H1 (cell line): Measurements from ENCODE around the gene MAGEB6B. TPM values are rescaled to one million over a fixed set of nuclear protein-coding genes. Genes with fewer than 3 reads are reported as not detected.

Experiments
- CTCF ChIA-PET: fragments of 300-600 bp; sonication (Branson Sonifier 250); formaldehyde crosslinking; loops from one replicate; lab custom pipeline; 2021; ENCODE audit not compliant: partially characterized antibody; lab: Charles Lee
- POLR2A ChIA-PET: fragments of 300-600 bp; sonication (Branson Sonifier 250); formaldehyde crosslinking; loops from one replicate; lab custom pipeline; 2021; ENCODE audit warnings: inconsistent platforms; ENCODE audit not compliant: partially characterized antibody; lab: Charles Lee
- DNase-seq, 2 experiments: peaks; one replicate each; pipeline versions ENCODE4 v3.0.0 to v3.0.0-alpha.2; 2010 to 2022; ENCODE audit warnings: low spot score in 2 of 2, low read depth in 1 of 2, mixed read lengths in 1 of 2
- FAIRE-seq: peaks from 2 replicates; lab custom pipeline; 2011; peaks lifted over from hg19 to GRCh38; lab: Jason Lieb, UNC
- H2AFZ ChIP-seq: 2 replicates; pipeline ENCODE4 v1.8.1; 2012; ENCODE audit warnings: low read length, inconsistent platforms
- H2AK5ac ChIP-seq: 2 replicates; pipeline ENCODE4 v1.6.1; 2013; ENCODE audit warnings: low read depth, low read length
- H2BK120ac ChIP-seq: replicated peaks from 2 replicates; pipeline ENCODE3; 2013; ENCODE audit warnings: low read depth, low read length, inconsistent platforms
- H2BK12ac ChIP-seq: 2 replicates; pipeline ENCODE4 v1.6.1; 2013; ENCODE audit warnings: low read depth, low read length
- H2BK15ac ChIP-seq: 2 replicates; pipeline ENCODE4 v1.6.1; 2013; ENCODE audit warnings: low read length
- H2BK20ac ChIP-seq: 2 replicates; pipeline ENCODE4 v1.6.1; 2013; ENCODE audit warnings: low read length
- H2BK5ac ChIP-seq: 2 replicates; pipeline ENCODE4 v1.6.1; 2013; ENCODE audit warnings: low read depth, low read length
- H3K14ac ChIP-seq: 2 replicates; pipeline ENCODE4 v1.6.1; 2013; ENCODE audit warnings: inconsistent platforms; ENCODE audit not compliant: insufficient read length
- H3K18ac ChIP-seq: 2 replicates; pipeline ENCODE4 v1.6.1; 2013; ENCODE audit warnings: low read length; ENCODE audit errors: extremely low read depth
- H3K23ac ChIP-seq: 2 replicates; pipeline ENCODE4 v1.6.1; 2013; ENCODE audit warnings: inconsistent platforms; ENCODE audit not compliant: insufficient read length
- H3K23me2 ChIP-seq: 2 replicates; pipeline ENCODE4 v1.6.1; 2013; ENCODE audit warnings: low read depth, low read length
- H3K27ac ChIP-seq: 2 replicates; pipeline ENCODE4 v1.6.1; 2011; ENCODE audit warnings: low read depth, low read length, inconsistent platforms
- H3K27me3 ChIP-seq, 4 experiments: replicated peaks in 1 of 4; 1 replicate in 1 of 4; 2 replicates in 3 of 4; pipeline versions ENCODE4 v1.6.1 to v1.8.1; 2011 to 2013; ENCODE audit warnings: low read length in 3 of 4, mild to moderate bottlenecking in 3 of 4, inconsistent platforms in 2 of 4, mixed read lengths in 2 of 4, moderate library complexity in 1 of 4; ENCODE audit not compliant: control insufficient read depth in 3 of 4, insufficient read depth in 3 of 4; ENCODE audit errors: extremely low read depth in 1 of 4
- H3K36me3 ChIP-seq, 4 experiments: 2 replicates each; pipeline versions ENCODE4 v1.6.1 to v1.8.1; 2011 to 2013; ENCODE audit warnings: mild to moderate bottlenecking in 4 of 4, low read length in 3 of 4, moderate library complexity in 2 of 4, control low read depth in 1 of 4, inconsistent platforms in 1 of 4; ENCODE audit not compliant: insufficient read depth in 4 of 4, control insufficient read depth in 2 of 4
- H3K4ac ChIP-seq: replicated peaks from 2 replicates; pipeline ENCODE3; 2013; ENCODE audit warnings: low read length, low read depth, mixed read lengths, inconsistent platforms; ENCODE audit not compliant: insufficient read length
- H3K4me1 ChIP-seq, 4 experiments: replicated peaks in 1 of 4; 1 replicate in 1 of 4; 2 replicates in 3 of 4; pipeline versions ENCODE4 v1.6.1 to v1.8.1; 2011 to 2013; ENCODE audit warnings: low read length in 3 of 4, inconsistent platforms in 2 of 4, mixed read lengths in 1 of 4; ENCODE audit not compliant: insufficient read depth in 4 of 4, control insufficient read depth in 3 of 4
- H3K4me2 ChIP-seq, 2 experiments: 2 replicates each; pipeline versions ENCODE4 v1.6.1 to v1.8.1; 2011 to 2013; ENCODE audit warnings: low read depth in 2 of 2, low read length in 2 of 2, control low read depth in 1 of 2, inconsistent platforms in 1 of 2, mild to moderate bottlenecking in 1 of 2; ENCODE audit not compliant: insufficient read depth in 1 of 2
- H3K4me3 ChIP-seq, 4 experiments: fragments of 200-600, 300-600 bp in 1 of 4; sonication (generic), shearing (Covaris generic), sonication (Bioruptor Twin) in 1 of 4; 2 replicates each; pipeline versions ENCODE4 v1.5.1 to v1.8.1; 2011 to 2016; ENCODE audit warnings: low read length in 4 of 4, low read depth in 3 of 4, control low read depth in 2 of 4, inconsistent platforms in 2 of 4, mild to moderate bottlenecking in 2 of 4, mixed read lengths in 1 of 4, moderate library complexity in 1 of 4; ENCODE audit not compliant: insufficient read depth in 2 of 4; ENCODE audit errors: extremely low read depth in 1 of 4
- H3K56ac ChIP-seq: replicated peaks from 2 replicates; pipeline ENCODE3; 2013; ENCODE audit warnings: low read depth, mild to moderate bottlenecking, mixed read lengths, low read length, inconsistent platforms; ENCODE audit not compliant: insufficient read length
- H3K79me1 ChIP-seq: 2 replicates; pipeline ENCODE4 v1.6.1; 2013; ENCODE audit warnings: low read depth, low read length, control low read depth
- H3K79me2 ChIP-seq, 2 experiments: 2 replicates each; pipeline versions ENCODE4 v1.6.1 to v1.8.1; 2012 to 2013; ENCODE audit warnings: low read length in 2 of 2, mild to moderate bottlenecking in 2 of 2, inconsistent platforms in 1 of 2; ENCODE audit not compliant: insufficient read depth in 2 of 2, control insufficient read depth in 1 of 2
- H3K9ac ChIP-seq, 4 experiments: replicated peaks in 1 of 4; 1 replicate in 1 of 4; 2 replicates in 3 of 4; pipeline versions ENCODE4 v1.6.1 to v1.8.1; 2011 to 2013; ENCODE audit warnings: low read depth in 3 of 4, low read length in 3 of 4, control low read depth in 2 of 4, mild to moderate bottlenecking in 2 of 4, moderate library complexity in 2 of 4, inconsistent platforms in 1 of 4; ENCODE audit errors: extremely low read depth in 1 of 4
- H3K9me3 ChIP-seq, 2 experiments: 2 replicates each; pipeline versions ENCODE4 v1.6.1 to v1.8.1; 2012 to 2013; ENCODE audit warnings: mild to moderate bottlenecking in 2 of 2, moderate library complexity in 2 of 2, control low read depth in 1 of 2, inconsistent platforms in 1 of 2, low read depth in 1 of 2, low read length in 1 of 2, mixed read lengths in 1 of 2; ENCODE audit not compliant: insufficient read depth in 2 of 2
- H4K20me1 ChIP-seq, 2 experiments: replicated peaks in 1 of 2; 2 replicates each; pipeline versions ENCODE3 to v1.8.1; 2011 to 2013; ENCODE audit warnings: inconsistent platforms in 2 of 2, low read length in 2 of 2, mild to moderate bottlenecking in 1 of 2; ENCODE audit not compliant: insufficient read depth in 2 of 2, control insufficient read depth in 1 of 2
- H4K5ac ChIP-seq: 2 replicates; pipeline ENCODE4 v1.6.1; 2013; ENCODE audit warnings: low read length, low read depth, mixed read lengths, inconsistent platforms; ENCODE audit not compliant: insufficient read length
- H4K8ac ChIP-seq: 2 replicates; pipeline ENCODE4 v1.8.0; 2013; ENCODE audit warnings: mild to moderate bottlenecking, moderate library complexity, low read length, inconsistent platforms; ENCODE audit not compliant: insufficient read depth; ENCODE audit errors: extremely low read depth
- H4K91ac ChIP-seq: replicated peaks from 2 replicates; pipeline ENCODE3; 2013; ENCODE audit warnings: low read length, mixed read lengths, inconsistent platforms; ENCODE audit not compliant: insufficient read length
- EZH2 ChIP-seq: fragments of 200-600 bp; sonication (generic); IDR thresholded peaks from 2 replicates; pipeline ENCODE4 v1.7.1; 2012; ENCODE audit warnings: low read depth, mild to moderate bottlenecking, moderate library complexity, low read length, inconsistent platforms; ENCODE audit not compliant: severe bottlenecking
- FOSL1 ChIP-seq: IDR thresholded peaks from 2 replicates; pipeline ENCODE4 v1.6.1; 2011; ENCODE audit warnings: mild to moderate bottlenecking, low read depth, low read length, moderate library complexity; ENCODE audit not compliant: insufficient read depth
- GABPA ChIP-seq: IDR thresholded peaks from 2 replicates; pipeline ENCODE4 v1.6.1; 2011; ENCODE audit warnings: mild to moderate bottlenecking, low read length, moderate library complexity, borderline replicate concordance; ENCODE audit not compliant: insufficient read depth
- KDM4A ChIP-seq: IDR thresholded peaks from one replicate; pipeline ENCODE4 v1.7.1; 2012; ENCODE audit warnings: low read depth, mild to moderate bottlenecking, moderate library complexity, low read length, inconsistent platforms; ENCODE audit not compliant: severe bottlenecking
- NANOG ChIP-seq: IDR thresholded peaks from 2 replicates; pipeline ENCODE4 v1.6.1; 2011; ENCODE audit warnings: low read length, low read depth, mild to moderate bottlenecking, inconsistent platforms; ENCODE audit not compliant: insufficient read depth, poor library complexity, severe bottlenecking
- NRF1 ChIP-seq: IDR thresholded peaks from 2 replicates; pipeline ENCODE4 v1.6.1; 2011; ENCODE audit warnings: mild to moderate bottlenecking, low read depth, low read length, improper control_type of control experiment
- PHF8 ChIP-seq: fragments of 200-600 bp; sonication (generic); conservative IDR thresholded peaks from 2 replicates; pipeline ENCODE4 v1.7.1; 2012; ENCODE audit warnings: low read depth, mild to moderate bottlenecking, inconsistent platforms, low read length, moderate library complexity
- RAD21 ChIP-seq, 2 experiments: IDR thresholded peaks in 1 of 2; conservative IDR thresholded peaks in 1 of 2; 2 replicates each; pipeline ENCODE4 v1.6.1; 2011; ENCODE audit warnings: low read depth in 2 of 2, low read length in 2 of 2, improper control_type of control experiment in 1 of 2, inconsistent platforms in 1 of 2, mild to moderate bottlenecking in 1 of 2, moderate library complexity in 1 of 2
- RBBP5 ChIP-seq: IDR thresholded peaks from 2 replicates; pipeline ENCODE4 v1.7.1; 2012; ENCODE audit warnings: low read depth, mild to moderate bottlenecking, inconsistent platforms, low read length, moderate library complexity, borderline replicate concordance
- SAP30 ChIP-seq: fragments of 300-600 bp; sonication (generic); IDR thresholded peaks from 2 replicates; pipeline ENCODE4 v1.7.1; 2012; ENCODE audit warnings: low read length, moderate library complexity, mild to moderate bottlenecking, inconsistent platforms; ENCODE audit not compliant: insufficient read depth, insufficient replicate concordance
- TCF12 ChIP-seq: IDR thresholded peaks from 2 replicates; pipeline ENCODE4 v1.6.1; 2011; ENCODE audit warnings: low read depth, mild to moderate bottlenecking, low read length
- WGBS, 2 experiments: shearing (Covaris generic) in 1 of 2; methylation state at CpG; one replicate each; pipeline versions ENCODE4 v1.1.6 to v1.1.7; 2013 to 2015; ENCODE audit warnings: low lambda C conversion rate in 2 of 2, mixed read lengths in 2 of 2, inconsistent platforms in 1 of 2, low coverage in 1 of 2, missing lambda C conversion rate in 1 of 2; ENCODE audit not compliant: insufficient replicate concordance in 2 of 2, insufficient coverage in 1 of 2, insufficient read length in 1 of 2; ENCODE audit errors: extremely low coverage in 1 of 2, missing lambda C conversion rate in 1 of 2; 5-methylcytosine and 5-hydroxymethylcytosine counted together
- polyA plus RNA-seq, 7 experiments: library from polyadenylated mRNA; depleted of rRNA in 3 of 7; stranded (reverse) in 5 of 7; unstranded in 2 of 7; fragments of >200 nt in 5 of 7; fragments of 200-250 nt in 2 of 7; gene quantifications; 1 replicate in 5 of 7; 2 replicates in 1 of 7; 4 replicates in 1 of 7; pipeline versions ENCODE4 v1.2.1 to v1.2.3, GENCODE V29; 2011 to 2013; ENCODE audit warnings: missing spikeins in 2 of 7, mixed read lengths in 2 of 7
- total RNA-seq: library from RNA; stranded (reverse); fragmentation: NEBNext Ultra II Directional; extraction: Animal tissue kit (Norgen Biotek cat#: 25700); gene quantifications from 2 replicates; pipeline ENCODE4 v1.2.1, GENCODE V29; 2021

The MAGEB6B gene
- total and polyA plus RNA-seq, 2 of the 8 experiments (the other 6 are each of a cell fraction or from before 2014, with no cell fraction given): not detected

- no peaks in the 10 kb centered on the region for H3K9me3 ChIP-seq
- no peak overlapping the region for H4K5ac ChIP-seq
- no peak overlapping the region for H3K27ac ChIP-seq
- no peak overlapping the region for H3K23ac ChIP-seq
- H2BK12ac ChIP-seq: no peak overlapping the region
- no peak overlapping the region for H2BK120ac ChIP-seq
- H4K20me1 ChIP-seq: no peaks in the 10 kb centered on the region
- no peaks in the 10 kb centered on the region for H3K79me2 ChIP-seq
- H4K8ac ChIP-seq: no peak overlapping the region
- ChIA-PET POLR2A (no interaction called here), CTCF (no interaction called here)
- H3K9ac ChIP-seq: no peak overlapping the region
- no peaks in the 10 kb centered on the region for H3K4me1 ChIP-seq
- no peak overlapping the region for H3K18ac ChIP-seq
- no peak overlapping the region for H4K91ac ChIP-seq
- no peak overlapping the region for H3K4me3 ChIP-seq
- no peak overlapping the region for H3K56ac ChIP-seq
- H3K4me2 ChIP-seq: no peak overlapping the region
- H2AK5ac ChIP-seq: no peak overlapping the region
- DNase-seq: no peak
- no peaks in the 10 kb centered on the region for H3K36me3 ChIP-seq
- no peak for FAIRE-seq
- no peak overlapping the region for H2BK20ac ChIP-seq
- H3K14ac ChIP-seq: no peak overlapping the region
- H3K79me1 ChIP-seq: no peaks in the 10 kb centered on the region
- H3K23me2 ChIP-seq: no peaks in the 10 kb centered on the region
- WGBS, 2 experiments: 100% methylated on average over 2 of the region's 2 CpGs; no CpG with 5 or more reads in 1 of the 2 experiments
- no peak overlapping the region for H3K4ac ChIP-seq
- H3K27me3 ChIP-seq: no peaks in the 10 kb centered on the region
- H2BK5ac ChIP-seq: no peak overlapping the region
- H2AFZ ChIP-seq: no peak overlapping the region
- TF ChIP-seq TCF12 (no peak), SAP30 (no peak), NANOG (no peak), NRF1 (no peak), KDM4A (no peak), FOSL1 (no peak), RBBP5 (no peak), GABPA (no peak), EZH2 (no peak), RAD21 (IDR thresholded peaks at IDR 0.05 in 1 of 2, conservative IDR thresholded peaks at IDR 0.05 in 1 of 2; ENCODE audit: low read depth in 2 of 2, low read length in 2 of 2) (no peak), PHF8 (no peak)
- H2BK15ac ChIP-seq: no peak overlapping the region
These were observed 14.4 kb upstream of the MAGEB6B start for GRCh38 chrX:26146024-26146423.
